ENCODE data around the gene SPECC1L. TPM values are rescaled to one million over a fixed set of nuclear protein-coding genes. Genes with fewer than 3 reads are reported as not detected.

Gene SPECC1L
- total RNA-seq, 1 donor from 2014 or later: 25.0 TPM

- TF ChIP-seq, protein P1, sequence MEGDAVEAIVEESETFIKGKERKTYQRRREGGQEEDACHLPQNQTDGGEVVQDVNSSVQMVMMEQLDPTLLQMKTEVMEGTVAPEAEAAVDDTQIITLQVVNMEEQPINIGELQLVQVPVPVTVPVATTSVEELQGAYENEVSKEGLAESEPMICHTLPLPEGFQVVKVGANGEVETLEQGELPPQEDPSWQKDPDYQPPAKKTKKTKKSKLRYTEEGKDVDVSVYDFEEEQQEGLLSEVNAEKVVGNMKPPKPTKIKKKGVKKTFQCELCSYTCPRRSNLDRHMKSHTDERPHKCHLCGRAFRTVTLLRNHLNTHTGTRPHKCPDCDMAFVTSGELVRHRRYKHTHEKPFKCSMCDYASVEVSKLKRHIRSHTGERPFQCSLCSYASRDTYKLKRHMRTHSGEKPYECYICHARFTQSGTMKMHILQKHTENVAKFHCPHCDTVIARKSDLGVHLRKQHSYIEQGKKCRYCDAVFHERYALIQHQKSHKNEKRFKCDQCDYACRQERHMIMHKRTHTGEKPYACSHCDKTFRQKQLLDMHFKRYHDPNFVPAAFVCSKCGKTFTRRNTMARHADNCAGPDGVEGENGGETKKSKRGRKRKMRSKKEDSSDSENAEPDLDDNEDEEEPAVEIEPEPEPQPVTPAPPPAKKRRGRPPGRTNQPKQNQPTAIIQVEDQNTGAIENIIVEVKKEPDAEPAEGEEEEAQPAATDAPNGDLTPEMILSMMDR (IDR thresholded peaks at IDR 0.05; ENCODE audit: insufficient read depth, low read length, severe bottlenecking): no peak
- no peak for DNase-seq (ENCODE audit: low read depth)
- Histone ChIP-seq H3K36me3 (ENCODE audit: control insufficient read depth, insufficient read depth, low read length) (no peaks in the 10 kb centered on the region), H3K4me3 (ENCODE audit: low read depth, low read length) (no peak overlapping the region), H3K27me3 (ENCODE audit: control insufficient read depth, insufficient read depth, low read length) (no peaks in the 10 kb centered on the region)
- FAIRE-seq: no peak
Observed at GRCh38 chr22:24453853-24454252, 183.2 kb downstream of the SPECC1L start.

GRCh38 chr22:24455039-24455438 lies 184.4 kb downstream of the SPECC1L start:
- FAIRE-seq: no peak
- TF ChIP-seq, protein P1 (IDR thresholded peaks at IDR 0.05; ENCODE audit: insufficient read depth, low read length, severe bottlenecking): no peak
- no peak for DNase-seq (ENCODE audit: low read depth)
- no peaks in the 10 kb centered on the region for H3K27me3 ChIP-seq (ENCODE audit: control insufficient read depth, insufficient read depth, low read length)
- H3K4me3 ChIP-seq (ENCODE audit: low read depth, low read length): no peak overlapping the region
- no peaks in the 10 kb centered on the region for H3K36me3 ChIP-seq (ENCODE audit: control insufficient read depth, insufficient read depth, low read length)

GRCh38 chr22:24455751-24456426 lies 185.3 kb downstream of the SPECC1L start:
- no peak for FAIRE-seq

DNA sequence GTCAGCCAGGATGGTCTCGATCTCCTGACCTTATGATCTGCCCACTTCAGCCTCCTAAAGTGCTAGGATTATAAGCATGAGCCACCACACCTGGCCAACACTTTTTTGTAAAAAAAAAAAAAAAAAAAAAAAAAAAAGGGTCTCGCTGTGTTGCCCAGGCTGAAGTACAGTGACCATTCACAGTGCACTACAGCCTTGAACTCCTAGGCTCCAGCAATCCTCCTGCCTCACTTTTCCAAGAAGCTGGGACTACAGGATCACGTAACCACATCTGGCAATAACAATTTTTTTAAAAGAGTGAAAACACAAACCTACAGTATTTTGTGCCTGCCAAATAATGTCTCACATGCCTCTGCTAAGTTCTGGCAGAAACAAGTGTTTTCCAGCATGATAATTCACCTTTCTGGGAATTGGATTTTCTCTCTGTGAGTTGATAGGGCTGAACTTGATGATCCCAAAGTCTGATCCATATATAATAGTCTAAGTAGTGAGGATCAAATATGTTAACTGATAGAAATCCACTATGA lies 187.3 kb downstream of the SPECC1L start:
- no peaks in the 10 kb centered on the region for H3K27me3 ChIP-seq (ENCODE audit: control insufficient read depth, insufficient read depth, low read length)
- no peaks in the 10 kb centered on the region for H3K36me3 ChIP-seq (ENCODE audit: control insufficient read depth, insufficient read depth, low read length)
- H3K4me3 ChIP-seq (ENCODE audit: low read depth, low read length): no peak overlapping the region
- FAIRE-seq (no peak), DNase-seq (ENCODE audit: low read depth) (no peak)
- TF ChIP-seq, protein P1 (IDR thresholded peaks at IDR 0.05; ENCODE audit: insufficient read depth, low read length, severe bottlenecking): no peak

More at GRCh38 chr22:24455751-24456426, 185.3 kb downstream of the SPECC1L start:
- no peak for DNase-seq (ENCODE audit: low read depth)
- H3K36me3 ChIP-seq (ENCODE audit: control insufficient read depth, insufficient read depth, low read length): no peaks in the 10 kb centered on the region
- TF ChIP-seq, protein P1 (IDR thresholded peaks at IDR 0.05; ENCODE audit: insufficient read depth, low read length, severe bottlenecking): no peak
- no peak overlapping the region for H3K4me3 ChIP-seq (ENCODE audit: low read depth, low read length)
- no peaks in the 10 kb centered on the region for H3K27me3 ChIP-seq (ENCODE audit: control insufficient read depth, insufficient read depth, low read length)

GRCh38 chr22:24459911-24460310 lies 189.3 kb downstream of the SPECC1L start:
- DNase-seq (ENCODE audit: low read depth): no peak
- Histone ChIP-seq H3K4me3 (ENCODE audit: low read depth, low read length) (no peak overlapping the region), H3K27me3 (ENCODE audit: control insufficient read depth, insufficient read depth, low read length) (no peaks in the 10 kb centered on the region), H3K36me3 (ENCODE audit: control insufficient read depth, insufficient read depth, low read length) (no peaks in the 10 kb centered on the region)
- FAIRE-seq: no peak
- TF ChIP-seq, protein P1 (IDR thresholded peaks at IDR 0.05; ENCODE audit: insufficient read depth, low read length, severe bottlenecking): no peak

Data from bronchial epithelial cell (primary cell).